RWPE2 (cell line): Measurements from ENCODE around the gene PREPL.

ENCODE experiments used
- ATAC-seq: fragments of 200-7000 bp; cut with Tn5 transposase; 3 replicates; pipeline ENCODE4 v1.9.1; 2021; ENCODE audit warnings: low read depth
- DNase-seq: peaks from one replicate; pipeline ENCODE4 v3.0.0-alpha.2; 2020; ENCODE audit warnings: low spot score
- H3K27ac ChIP-seq: fragments of 450-650 bp; 2 replicates; pipeline ENCODE4 v1.5.1; 2017; ENCODE audit warnings: mild to moderate bottlenecking; ENCODE audit not compliant: poor library complexity, severe bottlenecking
- H3K27me3 ChIP-seq: fragments of 250-450 bp; sonication (Bioruptor Pico); 2 replicates; pipeline ENCODE4 v1.5.1; 2021; ENCODE audit warnings: mild to moderate bottlenecking, moderate library complexity; ENCODE audit not compliant: insufficient read depth, poor library complexity, severe bottlenecking
- H3K36me3 ChIP-seq: fragments of 250-450 bp; sonication (Bioruptor Pico); 2 replicates; pipeline ENCODE4 v1.5.1; 2020; ENCODE audit warnings: low read depth, mild to moderate bottlenecking, moderate library complexity
- H3K4me1 ChIP-seq: fragments of 250-450 bp; sonication (Bioruptor Pico); 2 replicates; pipeline ENCODE4 v1.5.1; 2021; ENCODE audit warnings: mild to moderate bottlenecking, moderate library complexity; ENCODE audit not compliant: insufficient read depth, poor library complexity, severe bottlenecking
- H3K4me3 ChIP-seq: fragments of 250-450 bp; sonication (Bioruptor Pico); 2 replicates; pipeline ENCODE4 v1.5.1; 2021; ENCODE audit warnings: mild to moderate bottlenecking, moderate library complexity; ENCODE audit not compliant: severe bottlenecking
- H3K9me3 ChIP-seq: fragments of 250-450 bp; sonication (Bioruptor Pico); 2 replicates; pipeline ENCODE4 v1.5.1; 2021; ENCODE audit warnings: mild to moderate bottlenecking, moderate library complexity; ENCODE audit not compliant: severe bottlenecking
- CTCF ChIP-seq: fragments of 450-650 bp; IDR thresholded peaks from one replicate; pipeline ENCODE4 v1.5.1; 2017; ENCODE audit warnings: mild to moderate bottlenecking, moderate library complexity; ENCODE audit not compliant: poor library complexity, severe bottlenecking

Gene PREPL

GRCh38 chr2:44275927-44276303 lies 85.4 kb downstream of the PREPL start:
- H3K4me1 ChIP-seq, result no peaks in the 10 kb centered on the region
- no peaks in the 10 kb centered on the region for H3K36me3 ChIP-seq
- no peak overlapping the region for H3K27ac ChIP-seq
- ATAC-seq (peak; percentile 55; the same call in 1 of the 3 replicates), DNase-seq (no peak)
- no peaks in the 10 kb centered on the region for H3K9me3 ChIP-seq
- H3K4me3 ChIP-seq, result no peak overlapping the region
- no peak for TF ChIP-seq CTCF
- no peaks in the 10 kb centered on the region for H3K27me3 ChIP-seq

GRCh38 chr2:44273596-44273995 lies 87.7 kb downstream of the PREPL start:
- H3K9me3 ChIP-seq, result no peaks in the 10 kb centered on the region
- TF ChIP-seq CTCF, result no peak
- H3K4me1 ChIP-seq, result no peaks in the 10 kb centered on the region
- no peak overlapping the region for H3K27ac ChIP-seq
- no peaks in the 10 kb centered on the region for H3K36me3 ChIP-seq
- H3K27me3 ChIP-seq, result no peaks in the 10 kb centered on the region
- ATAC-seq (no peak), DNase-seq (no peak)
- no peak overlapping the region for H3K4me3 ChIP-seq

- Histone ChIP-seq H3K36me3 (no peaks in the 10 kb centered on the region), H3K4me3 (no peak overlapping the region), H3K4me1 (peaks cover 4% of the 10 kb centered on the region), H3K27ac (no peak overlapping the region), H3K27me3 (no peaks in the 10 kb centered on the region), H3K9me3 (no peaks in the 10 kb centered on the region)
- no peak for DNase-seq
- TF ChIP-seq CTCF, result no peak
- ATAC-seq, result no peak
These were observed 88.2 kb downstream of the PREPL start for GRCh38 chr2:44273076-44273475.

- H3K27me3 ChIP-seq, result no peaks in the 10 kb centered on the region
- H3K4me1 ChIP-seq, result peaks cover 8% of the 10 kb centered on the region
- ATAC-seq, result no peak
- H3K27ac ChIP-seq, result no peak overlapping the region
- TF ChIP-seq CTCF, result no peak
- H3K9me3 ChIP-seq, result no peaks in the 10 kb centered on the region
- H3K4me3 ChIP-seq, result no peak overlapping the region
- H3K36me3 ChIP-seq, result no peaks in the 10 kb centered on the region
- no peak for DNase-seq
These were observed 90.0 kb downstream of the PREPL start for GRCh38 chr2:44271296-44271695.

- H3K27me3 ChIP-seq, result no peaks in the 10 kb centered on the region
- H3K27ac ChIP-seq, result no peak overlapping the region
- H3K4me1 ChIP-seq, result peaks cover 8% of the 10 kb centered on the region
- H3K9me3 ChIP-seq, result no peaks in the 10 kb centered on the region
- no peaks in the 10 kb centered on the region for H3K36me3 ChIP-seq
- no peak for ATAC-seq
- H3K4me3 ChIP-seq, result no peak overlapping the region
- no peak for DNase-seq
- TF ChIP-seq CTCF, result no peak
These were observed 91.5 kb downstream of the PREPL start for GRCh38 chr2:44269831-44270230.
